GM23338 (cell line): ENCODE data around the gene SMAGP. TPM values are rescaled to one million over a fixed set of nuclear protein-coding genes. Genes with fewer than 3 reads are reported as not detected.

Experiments
- ATAC-seq: fragments of 200-7000 bp; cut with Tn5 transposase; 3 replicates; pipeline ENCODE4 v1.9.1; 2020
- DNase-seq: peaks from one replicate; pipeline ENCODE4 v3.0.0-alpha.2; 2015; ENCODE audit warnings: low spot score
- H2AFZ ChIP-seq: fragments of 200-600 bp; sonication (generic); 2 replicates; pipeline ENCODE4 v1.8.0; 2016; ENCODE audit warnings: antibody characterized with exemption, mild to moderate bottlenecking, moderate library complexity
- H3F3A ChIP-seq: fragments of 200-600 bp; sonication (generic); replicated peaks from 2 replicates; pipeline ENCODE4 v1.8.0; 2017; ENCODE audit warnings: antibody characterized with exemption, mixed run types, low read depth
- H3K27ac ChIP-seq: fragments of 200-600 bp; sonication (generic); 2 replicates; pipeline ENCODE4 v1.6.1; 2016; ENCODE audit warnings: low read depth
- H3K27me3 ChIP-seq: fragments of 200-600 bp; sonication (generic); 2 replicates; pipeline ENCODE4 v1.8.0; 2016; ENCODE audit warnings: mild to moderate bottlenecking, mixed run types, moderate library complexity; ENCODE audit not compliant: insufficient read depth
- H3K36me3 ChIP-seq: fragments of 200-600 bp; sonication (generic); 2 replicates; pipeline ENCODE4 v1.8.0; 2016; ENCODE audit warnings: mild to moderate bottlenecking; ENCODE audit not compliant: insufficient read depth
- H3K4me1 ChIP-seq: fragments of 200-600 bp; sonication (generic); 2 replicates; pipeline ENCODE4 v1.8.0; 2016; ENCODE audit warnings: mild to moderate bottlenecking, moderate library complexity; ENCODE audit not compliant: insufficient read depth
- H3K4me2 ChIP-seq: fragments of 200-600 bp; sonication (generic); 2 replicates; pipeline ENCODE4 v1.7.1; 2017; ENCODE audit warnings: mixed run types
- H3K4me3 ChIP-seq: fragments of 200-600 bp; sonication (generic); 2 replicates; pipeline ENCODE4 v1.6.1; 2016; ENCODE audit warnings: mixed run types
- H3K79me2 ChIP-seq: fragments of 200-600 bp; sonication (generic); replicated peaks from 2 replicates; pipeline ENCODE4 v1.8.0; 2017; ENCODE audit warnings: mild to moderate bottlenecking; ENCODE audit not compliant: insufficient read depth
- H3K9me2 ChIP-seq: fragments of 200-600 bp; sonication (generic); 2 replicates; pipeline ENCODE4 v1.8.0; 2017; ENCODE audit not compliant: insufficient read depth
- H4K20me1 ChIP-seq: fragments of 200-600 bp; sonication (generic); replicated peaks from 2 replicates; pipeline ENCODE4 v1.8.0; 2017; ENCODE audit warnings: mild to moderate bottlenecking; ENCODE audit not compliant: insufficient read depth
- H3K27ac Mint-ChIP-seq: 2 replicates; pipeline ENCODE4 v1.8.0; 2020; ENCODE audit warnings: inconsistent platforms, mild to moderate bottlenecking, moderate library complexity, mixed read lengths
- H3K27me3 Mint-ChIP-seq: 3 replicates; pipeline ENCODE4 v1.8.0; 2022; ENCODE audit warnings: low read depth, mild to moderate bottlenecking, moderate library complexity, mixed read lengths, inconsistent platforms; ENCODE audit not compliant: insufficient read depth, poor library complexity
- H3K36me3 Mint-ChIP-seq: 3 replicates; pipeline ENCODE4 v1.8.0; 2021; ENCODE audit warnings: low read depth, mild to moderate bottlenecking, inconsistent platforms, moderate library complexity, mixed read lengths
- H3K4me1 Mint-ChIP-seq: 3 replicates; pipeline ENCODE4 v1.8.0; 2020; ENCODE audit warnings: mild to moderate bottlenecking, inconsistent platforms, mixed read lengths
- H3K4me3 Mint-ChIP-seq: 3 replicates; pipeline ENCODE4 v1.8.0; 2021; ENCODE audit warnings: moderate library complexity, mild to moderate bottlenecking, inconsistent platforms, mixed read lengths
- H3K9me3 Mint-ChIP-seq: 3 replicates; pipeline ENCODE4 v1.8.0; 2020; ENCODE audit warnings: moderate library complexity, mild to moderate bottlenecking, inconsistent platforms, mixed read lengths
- CREB1 ChIP-seq: fragments of 250-450 bp; sonication (Bioruptor Pico); IDR thresholded peaks from 2 replicates; pipeline ENCODE4 v1.5.0; 2020; ENCODE audit warnings: low read depth, mild to moderate bottlenecking, moderate library complexity
- EZH2phosphoT487 ChIP-seq: fragments of 200-600 bp; sonication (generic); IDR thresholded peaks from one replicate; pipeline ENCODE4 v1.8.1; 2018; ENCODE audit warnings: antibody characterized with exemption; ENCODE audit not compliant: unreplicated experiment
- JUNB ChIP-seq: IDR thresholded peaks from one replicate; pipeline ENCODE4 v1.6.1; 2016; ENCODE audit warnings: antibody characterized with exemption; ENCODE audit not compliant: unreplicated experiment
- NANOG ChIP-seq: IDR thresholded peaks from 2 replicates; pipeline ENCODE4 v1.6.1; 2016; ENCODE audit warnings: antibody characterized with exemption, borderline replicate concordance
- polyA plus RNA-seq: library from polyadenylated mRNA; unstranded; fragments of >200 nt; fragmentation: Nextera tagmentation; extraction: Ambion mirVana; gene quantifications from 2 replicates; pipeline ENCODE4 v1.2.1, GENCODE V29; 2016
- total RNA-seq: library from RNA; depleted of rRNA; stranded (reverse); fragments of >200 nt; shearing (Covaris generic); gene quantifications from 2 replicates; pipeline ENCODE4 v1.2.3, GENCODE V29; 2014
- TF ChIP-seq, protein P1 (sequence below): fragments of 250-450 bp; sonication (Bioruptor Pico); IDR thresholded peaks from 2 replicates; pipeline ENCODE4 v1.5.0; 2020; ENCODE audit warnings: mild to moderate bottlenecking, moderate library complexity

SMAGP gene
- total and polyA plus RNA-seq, 2 experiments from 2014 or later = 4.7 to 8.2 TPM

GRCh38 chr12:51202718-51203117, 67.5 kb downstream of the SMAGP start:
- H3K27ac Mint-ChIP-seq = no peak overlapping the region
- H3K4me3 Mint-ChIP-seq = no peak overlapping the region
- Histone ChIP-seq H3K36me3 (no peaks in the 10 kb centered on the region), H3K79me2 (no peaks in the 10 kb centered on the region), H3K4me3 (no peak overlapping the region), H3K27me3 (no peaks in the 10 kb centered on the region), H3F3A (no peaks in the 10 kb centered on the region), H2AFZ (no peak overlapping the region), H3K27ac (no peak overlapping the region), H4K20me1 (no peaks in the 10 kb centered on the region), H3K4me2 (no peak overlapping the region), H3K9me2 (no peaks in the 10 kb centered on the region), H3K4me1 (no peaks in the 10 kb centered on the region)
- no peak for DNase-seq
- no peaks in the 10 kb centered on the region; the same call in 2 of the 3 replicates for H3K4me1 Mint-ChIP-seq
- no peak for ATAC-seq
- H3K9me3 Mint-ChIP-seq = no peaks in the 10 kb centered on the region
- TF ChIP-seq CREB1 (CRISPR knock-in tag) (no peak), JUNB (no peak)
- H3K27me3 Mint-ChIP-seq = peaks cover 9% of the 10 kb centered on the region
- 0 out of 3 replicates have a peak, but pooled peaks cover 3% of the 10 kb centered on the region for H3K36me3 Mint-ChIP-seq

DNA sequence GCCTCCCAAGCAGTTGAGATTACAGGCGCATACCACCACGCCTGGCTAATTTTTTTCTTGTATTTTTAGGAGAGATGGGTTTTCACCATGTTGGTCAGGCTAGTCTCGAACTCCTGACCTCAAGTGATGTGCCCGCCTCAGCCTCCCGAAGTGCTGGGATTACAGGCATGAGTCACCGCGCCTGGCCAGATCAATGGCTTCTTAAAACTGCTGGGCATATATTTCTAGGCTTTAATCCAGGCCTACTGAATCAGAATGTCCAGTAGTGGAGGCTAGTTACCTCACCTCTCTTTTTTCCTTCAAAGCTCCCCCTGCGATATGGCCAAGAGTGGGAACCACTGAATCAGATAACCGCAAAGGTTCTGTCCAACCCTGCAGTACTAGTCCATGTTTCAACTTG, 69.4 kb downstream of the SMAGP start:
- no peaks in the 10 kb centered on the region; the same call in 2 of the 3 replicates for H3K4me1 Mint-ChIP-seq
- H3K36me3 ChIP-seq = no peaks in the 10 kb centered on the region
- TF ChIP-seq, protein P1, sequence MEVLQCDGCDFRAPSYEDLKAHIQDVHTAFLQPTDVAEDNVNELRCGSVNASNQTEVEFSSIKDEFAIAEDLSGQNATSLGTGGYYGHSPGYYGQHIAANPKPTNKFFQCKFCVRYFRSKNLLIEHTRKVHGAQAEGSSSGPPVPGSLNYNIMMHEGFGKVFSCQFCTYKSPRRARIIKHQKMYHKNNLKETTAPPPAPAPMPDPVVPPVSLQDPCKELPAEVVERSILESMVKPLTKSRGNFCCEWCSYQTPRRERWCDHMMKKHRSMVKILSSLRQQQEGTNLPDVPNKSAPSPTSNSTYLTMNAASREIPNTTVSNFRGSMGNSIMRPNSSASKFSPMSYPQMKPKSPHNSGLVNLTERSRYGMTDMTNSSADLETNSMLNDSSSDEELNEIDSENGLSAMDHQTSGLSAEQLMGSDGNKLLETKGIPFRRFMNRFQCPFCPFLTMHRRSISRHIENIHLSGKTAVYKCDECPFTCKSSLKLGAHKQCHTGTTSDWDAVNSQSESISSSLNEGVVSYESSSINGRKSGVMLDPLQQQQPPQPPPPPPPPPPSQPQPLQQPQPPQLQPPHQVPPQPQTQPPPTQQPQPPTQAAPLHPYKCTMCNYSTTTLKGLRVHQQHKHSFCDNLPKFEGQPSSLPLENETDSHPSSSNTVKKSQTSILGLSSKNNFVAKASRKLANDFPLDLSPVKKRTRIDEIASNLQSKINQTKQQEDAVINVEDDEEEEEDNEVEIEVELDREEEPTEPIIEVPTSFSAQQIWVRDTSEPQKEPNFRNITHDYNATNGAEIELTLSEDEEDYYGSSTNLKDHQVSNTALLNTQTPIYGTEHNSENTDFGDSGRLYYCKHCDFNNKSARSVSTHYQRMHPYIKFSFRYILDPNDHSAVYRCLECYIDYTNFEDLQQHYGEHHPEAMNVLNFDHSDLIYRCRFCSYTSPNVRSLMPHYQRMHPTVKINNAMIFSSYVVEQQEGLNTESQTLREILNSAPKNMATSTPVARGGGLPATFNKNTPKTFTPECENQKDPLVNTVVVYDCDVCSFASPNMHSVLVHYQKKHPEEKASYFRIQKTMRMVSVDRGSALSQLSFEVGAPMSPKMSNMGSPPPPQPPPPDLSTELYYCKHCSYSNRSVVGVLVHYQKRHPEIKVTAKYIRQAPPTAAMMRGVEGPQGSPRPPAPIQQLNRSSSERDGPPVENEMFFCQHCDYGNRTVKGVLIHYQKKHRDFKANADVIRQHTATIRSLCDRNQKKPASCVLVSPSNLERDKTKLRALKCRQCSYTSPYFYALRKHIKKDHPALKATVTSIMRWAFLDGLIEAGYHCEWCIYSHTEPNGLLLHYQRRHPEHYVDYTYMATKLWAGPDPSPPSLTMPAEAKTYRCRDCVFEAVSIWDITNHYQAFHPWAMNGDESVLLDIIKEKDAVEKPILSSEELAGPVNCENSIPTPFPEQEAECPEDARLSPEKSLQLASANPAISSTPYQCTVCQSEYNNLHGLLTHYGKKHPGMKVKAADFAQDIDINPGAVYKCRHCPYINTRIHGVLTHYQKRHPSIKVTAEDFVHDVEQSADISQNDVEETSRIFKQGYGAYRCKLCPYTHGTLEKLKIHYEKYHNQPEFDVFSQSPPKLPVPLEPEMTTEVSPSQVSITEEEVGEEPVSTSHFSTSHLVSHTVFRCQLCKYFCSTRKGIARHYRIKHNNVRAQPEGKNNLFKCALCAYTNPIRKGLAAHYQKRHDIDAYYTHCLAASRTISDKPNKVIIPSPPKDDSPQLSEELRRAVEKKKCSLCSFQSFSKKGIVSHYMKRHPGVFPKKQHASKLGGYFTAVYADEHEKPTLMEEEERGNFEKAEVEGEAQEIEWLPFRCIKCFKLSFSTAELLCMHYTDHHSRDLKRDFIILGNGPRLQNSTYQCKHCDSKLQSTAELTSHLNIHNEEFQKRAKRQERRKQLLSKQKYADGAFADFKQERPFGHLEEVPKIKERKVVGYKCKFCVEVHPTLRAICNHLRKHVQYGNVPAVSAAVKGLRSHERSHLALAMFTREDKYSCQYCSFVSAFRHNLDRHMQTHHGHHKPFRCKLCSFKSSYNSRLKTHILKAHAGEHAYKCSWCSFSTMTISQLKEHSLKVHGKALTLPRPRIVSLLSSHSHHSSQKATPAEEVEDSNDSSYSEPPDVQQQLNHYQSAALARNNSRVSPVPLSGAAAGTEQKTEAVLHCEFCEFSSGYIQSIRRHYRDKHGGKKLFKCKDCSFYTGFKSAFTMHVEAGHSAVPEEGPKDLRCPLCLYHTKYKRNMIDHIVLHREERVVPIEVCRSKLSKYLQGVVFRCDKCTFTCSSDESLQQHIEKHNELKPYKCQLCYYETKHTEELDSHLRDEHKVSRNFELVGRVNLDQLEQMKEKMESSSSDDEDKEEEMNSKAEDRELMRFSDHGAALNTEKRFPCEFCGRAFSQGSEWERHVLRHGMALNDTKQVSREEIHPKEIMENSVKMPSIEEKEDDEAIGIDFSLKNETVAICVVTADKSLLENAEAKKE (CRISPR knock-in tag) = no peak
- no peak for TF ChIP-seq EZH2phosphoT487
- TF ChIP-seq CREB1 (CRISPR knock-in tag) = no peak
- no peak for TF ChIP-seq NANOG
- no peaks in the 10 kb centered on the region for H3F3A ChIP-seq
- ATAC-seq (no peak), DNase-seq (no peak)
- H3K4me1 ChIP-seq = no peaks in the 10 kb centered on the region
- no peak overlapping the region for H3K27ac ChIP-seq
- H3K9me3 Mint-ChIP-seq = no peaks in the 10 kb centered on the region
- no peak overlapping the region for H3K27ac Mint-ChIP-seq
- H3K27me3 ChIP-seq = no peaks in the 10 kb centered on the region
- H3K36me3 Mint-ChIP-seq = 0 out of 3 replicates have a peak, but pooled peaks cover 3% of the 10 kb centered on the region
- H2AFZ ChIP-seq = no peak overlapping the region
- H4K20me1 ChIP-seq = no peaks in the 10 kb centered on the region
- H3K79me2 ChIP-seq = no peaks in the 10 kb centered on the region
- H3K4me3 ChIP-seq = no peak overlapping the region
- peaks cover 9% of the 10 kb centered on the region for H3K27me3 Mint-ChIP-seq
- no peak overlapping the region for H3K4me3 Mint-ChIP-seq
- H3K9me2 ChIP-seq = no peaks in the 10 kb centered on the region
- no peak overlapping the region for H3K4me2 ChIP-seq
